ENCODE measurements around the gene THOC7. TPM values are rescaled to one million over a fixed set of nuclear protein-coding genes. Genes with fewer than 3 reads are reported as not detected.

THOC7 gene
- total RNA-seq, 4 donors from 2014 or later = 28.0 to 48.8 (median 40.1) TPM

DNA sequence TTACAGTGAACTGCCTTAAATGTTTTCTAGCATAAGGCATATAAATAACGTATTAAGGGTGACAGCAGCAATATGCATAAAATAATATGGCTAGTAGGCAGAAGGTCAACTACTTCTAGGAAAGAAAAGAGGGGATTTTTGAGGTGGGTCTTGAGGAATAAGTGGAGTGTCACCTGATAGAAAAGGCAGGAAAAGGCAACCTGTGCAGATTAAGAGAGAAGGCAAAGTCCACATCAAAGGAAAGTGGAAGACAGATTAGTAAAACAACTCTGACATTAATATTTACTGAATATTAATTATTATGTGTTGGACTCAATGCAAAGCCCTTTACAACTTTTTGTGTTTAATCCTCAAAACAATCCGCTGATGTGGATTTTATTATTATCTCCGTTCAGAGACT, 2.8 kb downstream of the THOC7 start:
- DNase-seq (ENCODE audit: low spot score in 2 of 2) = no peak
- Histone ChIP-seq H3K4me3 (no peak overlapping the region), H3K27me3 (no peaks in the 10 kb centered on the region), H3K4me1 (peaks cover 29% of the 10 kb centered on the region), H3K36me3 (no peaks in the 10 kb centered on the region), H3K9me3 (no peaks in the 10 kb centered on the region), H3K27ac (no peak overlapping the region)
- WGBS = 89% methylated on average over 3 of the region's 3 CpGs
- no peak for TF ChIP-seq POLR2A (IDR thresholded peaks at IDR 0.05)
- no peak for TF ChIP-seq EP300 (IDR thresholded peaks at IDR 0.05)
- TF ChIP-seq, protein P1, sequence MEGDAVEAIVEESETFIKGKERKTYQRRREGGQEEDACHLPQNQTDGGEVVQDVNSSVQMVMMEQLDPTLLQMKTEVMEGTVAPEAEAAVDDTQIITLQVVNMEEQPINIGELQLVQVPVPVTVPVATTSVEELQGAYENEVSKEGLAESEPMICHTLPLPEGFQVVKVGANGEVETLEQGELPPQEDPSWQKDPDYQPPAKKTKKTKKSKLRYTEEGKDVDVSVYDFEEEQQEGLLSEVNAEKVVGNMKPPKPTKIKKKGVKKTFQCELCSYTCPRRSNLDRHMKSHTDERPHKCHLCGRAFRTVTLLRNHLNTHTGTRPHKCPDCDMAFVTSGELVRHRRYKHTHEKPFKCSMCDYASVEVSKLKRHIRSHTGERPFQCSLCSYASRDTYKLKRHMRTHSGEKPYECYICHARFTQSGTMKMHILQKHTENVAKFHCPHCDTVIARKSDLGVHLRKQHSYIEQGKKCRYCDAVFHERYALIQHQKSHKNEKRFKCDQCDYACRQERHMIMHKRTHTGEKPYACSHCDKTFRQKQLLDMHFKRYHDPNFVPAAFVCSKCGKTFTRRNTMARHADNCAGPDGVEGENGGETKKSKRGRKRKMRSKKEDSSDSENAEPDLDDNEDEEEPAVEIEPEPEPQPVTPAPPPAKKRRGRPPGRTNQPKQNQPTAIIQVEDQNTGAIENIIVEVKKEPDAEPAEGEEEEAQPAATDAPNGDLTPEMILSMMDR (IDR thresholded peaks at IDR 0.05) = no peak
- no peak for TF ChIP-seq POLR2AphosphoS5 (IDR thresholded peaks at IDR 0.05)

DNA sequence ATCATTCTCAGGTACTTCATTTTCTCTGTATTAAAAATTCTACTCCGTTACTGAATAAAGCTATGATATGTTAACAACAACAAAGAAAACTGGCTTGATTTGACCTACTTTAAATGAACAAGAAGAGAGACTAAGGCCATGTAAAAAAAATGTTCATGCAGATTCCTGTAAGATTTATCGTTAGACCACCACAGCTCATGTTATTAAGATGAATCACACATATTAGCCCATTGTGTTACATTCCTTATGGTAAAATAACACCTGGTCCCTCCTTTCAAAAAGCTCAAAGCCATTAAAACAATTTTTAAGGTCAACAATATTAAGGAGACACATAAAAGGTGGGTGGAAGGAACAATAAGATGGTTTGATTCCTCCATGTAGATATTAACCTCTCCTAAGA, 6.3 kb downstream of the THOC7 start:
- no peaks in the 10 kb centered on the region for H3K9me3 ChIP-seq
- H3K27ac ChIP-seq = no peak overlapping the region
- no peak overlapping the region for H3K4me3 ChIP-seq
- WGBS = 91% methylated on average over 2 of the region's 2 CpGs
- H3K4me1 ChIP-seq = peaks cover 17% of the 10 kb centered on the region
- TF ChIP-seq, protein P1 (IDR thresholded peaks at IDR 0.05) = no peak
- TF ChIP-seq POLR2AphosphoS5 (IDR thresholded peaks at IDR 0.05) (no peak), EP300 (IDR thresholded peaks at IDR 0.05) (no peak), POLR2A (IDR thresholded peaks at IDR 0.05) (no peak)
- no peak for DNase-seq (ENCODE audit: low spot score in 2 of 2)
- no peaks in the 10 kb centered on the region for H3K27me3 ChIP-seq
- no peaks in the 10 kb centered on the region for H3K36me3 ChIP-seq

- Histone ChIP-seq H3K36me3 (no peaks in the 10 kb centered on the region), H3K9me3 (no peaks in the 10 kb centered on the region), H3K27me3 (no peaks in the 10 kb centered on the region), H3K27ac (no peak overlapping the region), H3K4me1 (peaks cover 4% of the 10 kb centered on the region), H3K4me3 (no peak overlapping the region)
- 19% methylated on average over 1 of the region's 1 CpG for WGBS
- no peak for DNase-seq (ENCODE audit: low spot score in 2 of 2)
- TF ChIP-seq POLR2AphosphoS5 (IDR thresholded peaks at IDR 0.05) (no peak), EP300 (IDR thresholded peaks at IDR 0.05) (no peak), POLR2A (IDR thresholded peaks at IDR 0.05) (no peak)
- TF ChIP-seq, protein P1 (IDR thresholded peaks at IDR 0.05) = no peak
These were observed 8.2 kb downstream of the THOC7 start for GRCh38 chr3:63855333-63855940.

- no peak overlapping the region for H3K27ac ChIP-seq
- no peak overlapping the region for H3K4me3 ChIP-seq
- 86% methylated on average over 4 of the region's 4 CpGs for WGBS
- H3K27me3 ChIP-seq = no peaks in the 10 kb centered on the region
- no peak for DNase-seq (ENCODE audit: low spot score in 2 of 2)
- TF ChIP-seq, protein P1 (IDR thresholded peaks at IDR 0.05) = no peak
- TF ChIP-seq POLR2A (IDR thresholded peaks at IDR 0.05) (no peak), POLR2AphosphoS5 (IDR thresholded peaks at IDR 0.05) (no peak), EP300 (IDR thresholded peaks at IDR 0.05) (no peak)
- no peaks in the 10 kb centered on the region for H3K36me3 ChIP-seq
- H3K9me3 ChIP-seq = no peaks in the 10 kb centered on the region
- H3K4me1 ChIP-seq = peaks cover 4% of the 10 kb centered on the region
These were observed 10.5 kb downstream of the THOC7 start for GRCh38 chr3:63853106-63853505.

DNA sequence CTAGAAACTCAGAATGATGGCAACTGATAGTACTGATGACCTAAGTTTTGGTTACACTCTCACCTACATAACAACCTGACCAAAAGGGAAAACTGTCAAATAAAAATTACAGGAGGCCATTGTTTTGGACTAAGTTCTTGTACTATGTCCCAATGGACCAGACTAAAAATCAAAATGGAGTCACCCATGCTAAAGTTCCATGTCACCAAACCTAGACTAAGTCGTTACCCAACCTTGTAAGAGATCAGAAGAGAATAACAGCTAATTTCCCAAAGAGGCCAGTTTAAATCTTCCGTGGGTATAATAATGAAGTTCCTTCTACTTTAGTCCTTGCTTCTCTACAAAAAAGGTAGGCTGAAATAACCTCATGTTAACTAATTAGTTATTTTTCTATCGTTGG, 12.3 kb downstream of the THOC7 start:
- no peaks in the 10 kb centered on the region for H3K36me3 ChIP-seq
- TF ChIP-seq POLR2AphosphoS5 (IDR thresholded peaks at IDR 0.05) (no peak), POLR2A (IDR thresholded peaks at IDR 0.05) (no peak), EP300 (IDR thresholded peaks at IDR 0.05) (no peak)
- TF ChIP-seq, protein P1 (IDR thresholded peaks at IDR 0.05) = no peak
- no peak for DNase-seq (ENCODE audit: low spot score in 2 of 2)
- H3K4me1 ChIP-seq = peaks cover 10% of the 10 kb centered on the region
- WGBS = 98% methylated on average over 3 of the region's 3 CpGs
- H3K9me3 ChIP-seq = no peaks in the 10 kb centered on the region
- no peaks in the 10 kb centered on the region for H3K27me3 ChIP-seq
- no peak overlapping the region for H3K27ac ChIP-seq
- H3K4me3 ChIP-seq = no peak overlapping the region

Data from suprapubic skin (tissue), 4 donors.